ENCODE results near the gene GLI3.

- no peak for TF ChIP-seq ZNF202 (tag by site-specific recombination; IDR thresholded peaks at IDR 0.05; ENCODE audit: borderline replicate concordance)
- no peak for TF ChIP-seq ZNF223 (tag by site-specific recombination; IDR thresholded peaks at IDR 0.05)
- no peak for TF ChIP-seq CTCF (tag by site-specific recombination; IDR thresholded peaks at IDR 0.05)
- no peak for TF ChIP-seq ZBTB10 (tag by site-specific recombination; IDR thresholded peaks at IDR 0.05)
- no peak for TF ChIP-seq ZNF747 (tag by site-specific recombination; IDR thresholded peaks at IDR 0.05)
- TF ChIP-seq ZNF785 (tag by site-specific recombination; IDR thresholded peaks at IDR 0.05), result no peak
- no peak for TF ChIP-seq YY1 (tag by site-specific recombination; IDR thresholded peaks at IDR 0.05)
- no peak for TF ChIP-seq ZNF114 (tag by site-specific recombination; IDR thresholded peaks at IDR 0.05)
- TF ChIP-seq ZNF23 (tag by site-specific recombination; IDR thresholded peaks at IDR 0.05; ENCODE audit: borderline replicate concordance), result no peak
- TF ChIP-seq ZNF701 (tag by site-specific recombination; IDR thresholded peaks at IDR 0.05), result no peak
Observed at GRCh38 chr7:42218248-42218647, 18.8 kb downstream of the GLI3 start.
